CD4-positive, alpha-beta T cell (primary cell): ENCODE results near the gene TMEM131. TPM values are rescaled to one million over a fixed set of nuclear protein-coding genes. Genes with fewer than 3 reads are reported as not detected.

ENCODE experiments used
- ATAC-seq: fragments of 200-7000 bp; cut with Tn5 transposase; one replicate; pipeline ENCODE4 v1.10.0; 2022; ENCODE audit warnings: mild to moderate bottlenecking; ENCODE audit not compliant: poor library complexity
- CTCF ChIA-PET: fragments of 350-600 bp; sonication (Branson Sonifier 250); formaldehyde crosslinking; loops from one replicate; lab custom pipeline; 2021; ENCODE audit warnings: antibody characterized with exemption, inconsistent platforms; lab: Charles Lee
- POLR2A ChIA-PET: fragments of 350-600 bp; sonication (Branson Sonifier 250); formaldehyde crosslinking; loops from one replicate; lab custom pipeline; 2021; ENCODE audit warnings: antibody characterized with exemption, inconsistent platforms; lab: Charles Lee
- DNase-seq, 14 experiments: peaks; one replicate each; pipeline ENCODE4 v3.0.0-alpha.2; 2013 to 2020; ENCODE audit warnings: mixed read lengths in 2 of 14
- H3K27ac ChIP-seq, 2 donors: one replicate each; pipeline versions ENCODE4 v1.5.1 to v1.7.0; 2013; ENCODE audit warnings: low read length in 2 of 2, low read depth in 1 of 2, mild to moderate bottlenecking in 1 of 2
- H3K27me3 ChIP-seq, 2 experiments: 1 replicate in 1 of 2; 2 replicates in 1 of 2; pipeline versions ENCODE4 v1.6.1 to v1.7.0; 2013; ENCODE audit warnings: low read length in 2 of 2, control low read depth in 1 of 2, mild to moderate bottlenecking in 1 of 2, moderate library complexity in 1 of 2; ENCODE audit not compliant: insufficient read depth in 2 of 2, control insufficient read depth in 1 of 2
- H3K36me3 ChIP-seq: one replicate; pipeline ENCODE4 v1.6.1; 2013; ENCODE audit warnings: low read length, control low read depth; ENCODE audit not compliant: insufficient read depth
- H3K4me1 ChIP-seq: one replicate; pipeline ENCODE4 v1.6.1; 2013; ENCODE audit warnings: low read length, control low read depth; ENCODE audit not compliant: insufficient read depth
- H3K4me3 ChIP-seq: one replicate; pipeline ENCODE4 v1.5.1; 2013; ENCODE audit warnings: mild to moderate bottlenecking, low read length, moderate library complexity
- H3K9me3 ChIP-seq, 2 experiments: 1 replicate in 1 of 2; 2 replicates in 1 of 2; pipeline versions ENCODE4 v1.6.1 to v1.7.0; 2013; ENCODE audit warnings: low read length in 2 of 2, mild to moderate bottlenecking in 2 of 2, control low read depth in 1 of 2, moderate library complexity in 1 of 2; ENCODE audit not compliant: control insufficient read depth in 1 of 2, insufficient read depth in 1 of 2
- H3K27ac Mint-ChIP-seq: one replicate; pipeline ENCODE4 v1.8.0; 2020; ENCODE audit warnings: mixed read lengths
- H3K27me3 Mint-ChIP-seq: one replicate; pipeline ENCODE4 v1.8.0; 2021; ENCODE audit warnings: mixed read lengths
- H3K36me3 Mint-ChIP-seq: one replicate; pipeline ENCODE4 v1.8.0; 2021; ENCODE audit warnings: low read depth, mixed read lengths
- H3K4me1 Mint-ChIP-seq: one replicate; pipeline ENCODE4 v1.8.0; 2021; ENCODE audit warnings: low read depth, mixed read lengths
- H3K4me3 Mint-ChIP-seq: one replicate; pipeline ENCODE4 v1.8.0; 2020; ENCODE audit warnings: mild to moderate bottlenecking, mixed read lengths
- H3K9me3 Mint-ChIP-seq: one replicate; pipeline ENCODE4 v1.8.0; 2020; ENCODE audit warnings: mixed read lengths
- CTCF ChIP-seq: fragments of 200-600 bp; IDR thresholded peaks from one replicate; pipeline ENCODE4 v1.8.0; 2022; ENCODE audit warnings: antibody characterized with exemption, mild to moderate bottlenecking
- intact Hi-C, 2 experiments: fragments of 100-400 bp; cut with DNase I in 1 of 2; cut with micrococcal nuclease in 1 of 2; formaldehyde crosslinking; loops; one replicate each; pipeline versions ENCODE4 v1.15.1 to v1.9.0; 2023 to 2025; cut with DNase I, micrococcal nuclease
- total RNA-seq, 174 experiments: library from RNA in 2 of 174; stranded (reverse) in 2 of 174; gene quantifications; one replicate each; pipeline ENCODE4 v1.2.3 and lab custom pipeline; 2021 to 2026

TMEM131 gene
- total RNA-seq, 2 experiments from 2014 or later: 29.2 to 33.6 TPM

- H3K9me3 Mint-ChIP-seq: no peaks in the 10 kb centered on the region
- peaks cover 30% of the 10 kb centered on the region for H3K36me3 Mint-ChIP-seq
- Histone ChIP-seq H3K9me3 (no peaks in the 10 kb centered on the region), H3K4me3 (no peak overlapping the region), H3K36me3 (peaks cover 20% of the 10 kb centered on the region), H3K4me1 (no peaks in the 10 kb centered on the region), H3K27me3 (no peaks in the 10 kb centered on the region), H3K27ac (no peak overlapping the region)
- intact Hi-C loops: no loop called here
- DNase-seq: no peak
- ChIA-PET CTCF (no interaction called here), POLR2A (no interaction called here)
- ATAC-seq: no peak
- H3K4me1 Mint-ChIP-seq: no peaks in the 10 kb centered on the region
- no peaks in the 10 kb centered on the region for H3K27me3 Mint-ChIP-seq
- no peak overlapping the region for H3K27ac Mint-ChIP-seq
- H3K4me3 Mint-ChIP-seq: no peak overlapping the region
- no peak for TF ChIP-seq CTCF
Measured at GRCh38 chr2:97785818-97786217, 209.9 kb downstream of the TMEM131 start.

DNA sequence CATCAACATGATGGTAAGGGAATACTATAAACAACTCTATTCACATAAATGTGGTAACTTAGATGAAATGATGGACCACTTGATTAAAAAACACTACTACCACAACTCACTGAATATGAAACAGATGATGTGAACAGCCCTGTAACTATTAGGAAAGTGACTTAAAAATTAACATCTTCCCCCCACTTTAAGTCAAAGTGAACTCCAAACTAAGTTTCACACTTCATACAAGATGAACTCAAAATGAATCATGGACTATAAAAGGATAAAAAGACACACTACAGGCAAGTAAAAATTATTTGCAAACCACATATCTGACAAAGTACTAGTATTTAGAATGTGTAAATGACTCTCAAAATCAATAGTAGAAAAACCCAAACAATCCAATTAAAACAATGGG is 210.8 kb downstream of the TMEM131 start:
- ChIA-PET CTCF (no interaction called here), POLR2A (no interaction called here)
- TF ChIP-seq CTCF: no peak
- Mint-ChIP-seq H3K9me3 (no peaks in the 10 kb centered on the region), H3K4me1 (no peaks in the 10 kb centered on the region), H3K27ac (no peak overlapping the region), H3K27me3 (no peaks in the 10 kb centered on the region), H3K4me3 (no peak overlapping the region), H3K36me3 (peaks cover 31% of the 10 kb centered on the region)
- intact Hi-C loops: no loop called here
- DNase-seq (no peak), ATAC-seq (no peak)
- Histone ChIP-seq H3K36me3 (peaks cover 12% of the 10 kb centered on the region), H3K27me3 (no peaks in the 10 kb centered on the region), H3K9me3 (no peaks in the 10 kb centered on the region), H3K27ac (no peak overlapping the region), H3K4me3 (no peak overlapping the region), H3K4me1 (no peaks in the 10 kb centered on the region)

GRCh38 chr2:97781981-97782380 is 213.8 kb downstream of the TMEM131 start:
- DNase-seq (no peak), ATAC-seq (no peak)
- Histone ChIP-seq H3K9me3 (no peaks in the 10 kb centered on the region), H3K36me3 (peaks cover 7% of the 10 kb centered on the region), H3K4me3 (no peak overlapping the region), H3K4me1 (no peaks in the 10 kb centered on the region), H3K27me3 (no peaks in the 10 kb centered on the region), H3K27ac (no peak overlapping the region)
- H3K27ac Mint-ChIP-seq: no peak overlapping the region
- H3K4me3 Mint-ChIP-seq: no peak overlapping the region
- no peak for TF ChIP-seq CTCF
- CTCF ChIA-PET: no interaction called here
- intact Hi-C loops: no loop called here
- H3K36me3 Mint-ChIP-seq: peaks cover 26% of the 10 kb centered on the region
- H3K9me3 Mint-ChIP-seq: no peaks in the 10 kb centered on the region
- no peaks in the 10 kb centered on the region for H3K27me3 Mint-ChIP-seq
- POLR2A ChIA-PET: no interaction called here
- H3K4me1 Mint-ChIP-seq: no peaks in the 10 kb centered on the region
